WTC11 (cell line): ENCODE measurements around the gene CDKL2. TPM values are rescaled to one million over a fixed set of nuclear protein-coding genes. Genes with fewer than 3 reads are reported as not detected.
A peak's percentile ranks its signal among the peaks of the same experiment; 100 is the strongest.

ENCODE experiments used
- CDX4 ChIP-seq: fragments of 250-450 bp; sonication (Bioruptor Pico); IDR thresholded peaks from 2 replicates; pipeline ENCODE4 v1.9.0; 2021; ENCODE audit warnings: moderate library complexity, mild to moderate bottlenecking, inconsistent platforms, borderline replicate concordance
- E2F5 ChIP-seq: sonication (generic); formaldehyde crosslinking; IDR thresholded peaks from 2 replicates; pipeline ENCODE4 v1.8.1; 2022; ENCODE audit warnings: mild to moderate bottlenecking, moderate library complexity, missing genetic modification reagents
- ESRRA ChIP-seq: sonication (generic); formaldehyde crosslinking; IDR thresholded peaks from 2 replicates; pipeline ENCODE4 v1.8.1; 2022; ENCODE audit warnings: mild to moderate bottlenecking, missing genetic modification reagents, borderline replicate concordance
- FOXP1 ChIP-seq: sonication (generic); formaldehyde crosslinking; IDR thresholded peaks from 2 replicates; pipeline ENCODE4 v1.8.0; 2022; ENCODE audit warnings: missing genetic modification reagents, mild to moderate bottlenecking, moderate library complexity, borderline replicate concordance
- GABPB1 ChIP-seq: sonication (generic); formaldehyde crosslinking; IDR thresholded peaks from 2 replicates; pipeline ENCODE4 v1.8.1; 2023; ENCODE audit warnings: mild to moderate bottlenecking, missing genetic modification reagents
- MXD4 ChIP-seq: fragments of 250-450 bp; sonication (Bioruptor Pico); IDR thresholded peaks from 2 replicates; pipeline ENCODE4 v1.8.0; 2021; ENCODE audit warnings: mild to moderate bottlenecking, moderate library complexity, borderline replicate concordance
- MYBL2 ChIP-seq: sonication (generic); formaldehyde crosslinking; IDR thresholded peaks from 2 replicates; pipeline ENCODE4 v1.8.1; 2023; ENCODE audit warnings: mild to moderate bottlenecking, moderate library complexity, missing genetic modification reagents
- NR2C2 ChIP-seq: sonication (generic); formaldehyde crosslinking; IDR thresholded peaks from 2 replicates; pipeline ENCODE4 v1.8.0; 2022; ENCODE audit warnings: mild to moderate bottlenecking, missing genetic modification reagents
- OVOL2 ChIP-seq: fragments of 250-450 bp; sonication (Bioruptor Pico); IDR thresholded peaks from 2 replicates; pipeline ENCODE4 v1.9.0; 2021; ENCODE audit warnings: mild to moderate bottlenecking, borderline replicate concordance
- RORB ChIP-seq: fragments of 250-450 bp; sonication (Bioruptor Pico); IDR thresholded peaks from 2 replicates; pipeline ENCODE4 v1.9.0; 2021; ENCODE audit warnings: mild to moderate bottlenecking
- SMAD4 ChIP-seq: sonication (generic); formaldehyde crosslinking; IDR thresholded peaks from 2 replicates; pipeline ENCODE4 v1.8.0; 2022; ENCODE audit warnings: mild to moderate bottlenecking, missing genetic modification reagents
- STAT6 ChIP-seq: sonication (generic); formaldehyde crosslinking; conservative IDR thresholded peaks from 2 replicates; pipeline ENCODE4 v1.8.1; 2023; ENCODE audit warnings: mild to moderate bottlenecking, low read depth, missing genetic modification reagents, moderate library complexity
- ZNF138 ChIP-seq: sonication (generic); formaldehyde crosslinking; conservative IDR thresholded peaks from 2 replicates; pipeline ENCODE4 v1.8.1; 2022; ENCODE audit warnings: mild to moderate bottlenecking, moderate library complexity, missing genetic modification reagents
- ZNF219 ChIP-seq: sonication (generic); formaldehyde crosslinking; IDR thresholded peaks from 2 replicates; pipeline ENCODE4 v1.8.0; 2023; ENCODE audit warnings: missing genetic modification reagents, mild to moderate bottlenecking, borderline replicate concordance
- ZNF232 ChIP-seq: sonication (generic); formaldehyde crosslinking; IDR thresholded peaks from 2 replicates; pipeline ENCODE4 v1.8.0; 2022; ENCODE audit warnings: mild to moderate bottlenecking, missing genetic modification reagents
- ZNF671 ChIP-seq: fragments of 250-450 bp; sonication (Bioruptor Pico); IDR thresholded peaks from 2 replicates; pipeline ENCODE4 v1.8.0; 2021; ENCODE audit warnings: mild to moderate bottlenecking
- total RNA-seq: library from RNA; stranded (reverse); gene quantifications from 3 replicates; pipeline ENCODE4 v1.2.3, GENCODE V29; 2021
- TF ChIP-seq, protein P1 (sequence below): fragments of 250-450 bp; sonication (Bioruptor Pico); IDR thresholded peaks from 2 replicates; pipeline ENCODE4 v1.9.0; 2021; ENCODE audit warnings: mild to moderate bottlenecking
- TF ChIP-seq, protein P2 (sequence below): fragments of 250-450 bp; sonication (Bioruptor Pico); IDR thresholded peaks from 2 replicates; pipeline ENCODE4 v1.9.0; 2021; ENCODE audit warnings: mild to moderate bottlenecking
- TF ChIP-seq, protein P3 (sequence below): sonication (generic); formaldehyde crosslinking; IDR thresholded peaks from 2 replicates; pipeline ENCODE4 v1.8.1; 2023; ENCODE audit warnings: mild to moderate bottlenecking, missing genetic modification reagents, moderate library complexity
- TF ChIP-seq, protein P4 (sequence below): sonication (generic); formaldehyde crosslinking; IDR thresholded peaks from 2 replicates; pipeline ENCODE4 v1.8.0; 2022; ENCODE audit warnings: missing genetic modification reagents
- TF ChIP-seq, protein P5 (sequence below): fragments of 200-600 bp; IDR thresholded peaks from 2 replicates; pipeline ENCODE4 v1.8.0; 2022; ENCODE audit warnings: antibody characterized with exemption
- TF ChIP-seq, protein P6 (sequence below): fragments of 250-450 bp; sonication (Bioruptor Pico); IDR thresholded peaks from 2 replicates; pipeline ENCODE4 v2.1.2; 2022; ENCODE audit warnings: mild to moderate bottlenecking, moderate library complexity

CDKL2 gene
- total RNA-seq, 1 experiment from 2014 or later: 1.7 TPM

- TF ChIP-seq E2F5 (CRISPR knock-in tag) (peak; percentile 85), MYBL2 (peak; percentile 82; the same call in 1 of the 2 replicates), MXD4 (CRISPR knock-in tag) (no peak), FOXP1 (CRISPR knock-in tag) (peak; percentile 91), ZNF219 (no peak), GABPB1 (CRISPR knock-in tag) (peak; percentile 30; the same call in 1 of the 2 replicates), NR2C2 (CRISPR knock-in tag) (no peak), ZNF671 (no peak; the same call in 1 of the 2 replicates), ESRRA (CRISPR knock-in tag) (no peak), ZNF232 (CRISPR knock-in tag) (0 out of 2 replicates have a peak, but pooled peaks have one; percentile 44), CDX4 (CRISPR knock-in tag) (no peak), SMAD4 (0 out of 2 replicates have a peak, but pooled peaks have one; percentile 13), STAT6 (CRISPR knock-in tag) (no peak; the same call in 1 of the 2 replicates), OVOL2 (no peak), ZNF138 (CRISPR knock-in tag) (no peak; the same call in 1 of the 2 replicates), RORB (CRISPR knock-in tag) (no peak)
- TF ChIP-seq, protein P1, sequence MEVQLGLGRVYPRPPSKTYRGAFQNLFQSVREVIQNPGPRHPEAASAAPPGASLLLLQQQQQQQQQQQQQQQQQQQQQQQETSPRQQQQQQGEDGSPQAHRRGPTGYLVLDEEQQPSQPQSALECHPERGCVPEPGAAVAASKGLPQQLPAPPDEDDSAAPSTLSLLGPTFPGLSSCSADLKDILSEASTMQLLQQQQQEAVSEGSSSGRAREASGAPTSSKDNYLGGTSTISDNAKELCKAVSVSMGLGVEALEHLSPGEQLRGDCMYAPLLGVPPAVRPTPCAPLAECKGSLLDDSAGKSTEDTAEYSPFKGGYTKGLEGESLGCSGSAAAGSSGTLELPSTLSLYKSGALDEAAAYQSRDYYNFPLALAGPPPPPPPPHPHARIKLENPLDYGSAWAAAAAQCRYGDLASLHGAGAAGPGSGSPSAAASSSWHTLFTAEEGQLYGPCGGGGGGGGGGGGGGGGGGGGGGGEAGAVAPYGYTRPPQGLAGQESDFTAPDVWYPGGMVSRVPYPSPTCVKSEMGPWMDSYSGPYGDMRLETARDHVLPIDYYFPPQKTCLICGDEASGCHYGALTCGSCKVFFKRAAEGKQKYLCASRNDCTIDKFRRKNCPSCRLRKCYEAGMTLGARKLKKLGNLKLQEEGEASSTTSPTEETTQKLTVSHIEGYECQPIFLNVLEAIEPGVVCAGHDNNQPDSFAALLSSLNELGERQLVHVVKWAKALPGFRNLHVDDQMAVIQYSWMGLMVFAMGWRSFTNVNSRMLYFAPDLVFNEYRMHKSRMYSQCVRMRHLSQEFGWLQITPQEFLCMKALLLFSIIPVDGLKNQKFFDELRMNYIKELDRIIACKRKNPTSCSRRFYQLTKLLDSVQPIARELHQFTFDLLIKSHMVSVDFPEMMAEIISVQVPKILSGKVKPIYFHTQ (CRISPR knock-in tag): peak; percentile 89
- TF ChIP-seq, protein P2, sequence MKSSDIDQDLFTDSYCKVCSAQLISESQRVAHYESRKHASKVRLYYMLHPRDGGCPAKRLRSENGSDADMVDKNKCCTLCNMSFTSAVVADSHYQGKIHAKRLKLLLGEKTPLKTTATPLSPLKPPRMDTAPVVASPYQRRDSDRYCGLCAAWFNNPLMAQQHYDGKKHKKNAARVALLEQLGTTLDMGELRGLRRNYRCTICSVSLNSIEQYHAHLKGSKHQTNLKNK (CRISPR knock-in tag): no peak
- TF ChIP-seq, protein P3, sequence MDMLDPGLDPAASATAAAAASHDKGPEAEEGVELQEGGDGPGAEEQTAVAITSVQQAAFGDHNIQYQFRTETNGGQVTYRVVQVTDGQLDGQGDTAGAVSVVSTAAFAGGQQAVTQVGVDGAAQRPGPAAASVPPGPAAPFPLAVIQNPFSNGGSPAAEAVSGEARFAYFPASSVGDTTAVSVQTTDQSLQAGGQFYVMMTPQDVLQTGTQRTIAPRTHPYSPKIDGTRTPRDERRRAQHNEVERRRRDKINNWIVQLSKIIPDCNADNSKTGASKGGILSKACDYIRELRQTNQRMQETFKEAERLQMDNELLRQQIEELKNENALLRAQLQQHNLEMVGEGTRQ (CRISPR knock-in tag): no peak
- TF ChIP-seq, protein P4, sequence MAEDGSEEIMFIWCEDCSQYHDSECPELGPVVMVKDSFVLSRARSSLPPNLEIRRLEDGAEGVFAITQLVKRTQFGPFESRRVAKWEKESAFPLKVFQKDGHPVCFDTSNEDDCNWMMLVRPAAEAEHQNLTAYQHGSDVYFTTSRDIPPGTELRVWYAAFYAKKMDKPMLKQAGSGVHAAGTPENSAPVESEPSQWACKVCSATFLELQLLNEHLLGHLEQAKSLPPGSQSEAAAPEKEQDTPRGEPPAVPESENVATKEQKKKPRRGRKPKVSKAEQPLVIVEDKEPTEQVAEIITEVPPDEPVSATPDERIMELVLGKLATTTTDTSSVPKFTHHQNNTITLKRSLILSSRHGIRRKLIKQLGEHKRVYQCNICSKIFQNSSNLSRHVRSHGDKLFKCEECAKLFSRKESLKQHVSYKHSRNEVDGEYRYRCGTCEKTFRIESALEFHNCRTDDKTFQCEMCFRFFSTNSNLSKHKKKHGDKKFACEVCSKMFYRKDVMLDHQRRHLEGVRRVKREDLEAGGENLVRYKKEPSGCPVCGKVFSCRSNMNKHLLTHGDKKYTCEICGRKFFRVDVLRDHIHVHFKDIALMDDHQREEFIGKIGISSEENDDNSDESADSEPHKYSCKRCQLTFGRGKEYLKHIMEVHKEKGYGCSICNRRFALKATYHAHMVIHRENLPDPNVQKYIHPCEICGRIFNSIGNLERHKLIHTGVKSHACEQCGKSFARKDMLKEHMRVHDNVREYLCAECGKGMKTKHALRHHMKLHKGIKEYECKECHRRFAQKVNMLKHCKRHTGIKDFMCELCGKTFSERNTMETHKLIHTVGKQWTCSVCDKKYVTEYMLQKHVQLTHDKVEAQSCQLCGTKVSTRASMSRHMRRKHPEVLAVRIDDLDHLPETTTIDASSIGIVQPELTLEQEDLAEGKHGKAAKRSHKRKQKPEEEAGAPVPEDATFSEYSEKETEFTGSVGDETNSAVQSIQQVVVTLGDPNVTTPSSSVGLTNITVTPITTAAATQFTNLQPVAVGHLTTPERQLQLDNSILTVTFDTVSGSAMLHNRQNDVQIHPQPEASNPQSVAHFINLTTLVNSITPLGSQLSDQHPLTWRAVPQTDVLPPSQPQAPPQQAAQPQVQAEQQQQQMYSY (CRISPR knock-in tag): peak; percentile 48; the same call in 1 of the 2 replicates
- TF ChIP-seq, protein P5, sequence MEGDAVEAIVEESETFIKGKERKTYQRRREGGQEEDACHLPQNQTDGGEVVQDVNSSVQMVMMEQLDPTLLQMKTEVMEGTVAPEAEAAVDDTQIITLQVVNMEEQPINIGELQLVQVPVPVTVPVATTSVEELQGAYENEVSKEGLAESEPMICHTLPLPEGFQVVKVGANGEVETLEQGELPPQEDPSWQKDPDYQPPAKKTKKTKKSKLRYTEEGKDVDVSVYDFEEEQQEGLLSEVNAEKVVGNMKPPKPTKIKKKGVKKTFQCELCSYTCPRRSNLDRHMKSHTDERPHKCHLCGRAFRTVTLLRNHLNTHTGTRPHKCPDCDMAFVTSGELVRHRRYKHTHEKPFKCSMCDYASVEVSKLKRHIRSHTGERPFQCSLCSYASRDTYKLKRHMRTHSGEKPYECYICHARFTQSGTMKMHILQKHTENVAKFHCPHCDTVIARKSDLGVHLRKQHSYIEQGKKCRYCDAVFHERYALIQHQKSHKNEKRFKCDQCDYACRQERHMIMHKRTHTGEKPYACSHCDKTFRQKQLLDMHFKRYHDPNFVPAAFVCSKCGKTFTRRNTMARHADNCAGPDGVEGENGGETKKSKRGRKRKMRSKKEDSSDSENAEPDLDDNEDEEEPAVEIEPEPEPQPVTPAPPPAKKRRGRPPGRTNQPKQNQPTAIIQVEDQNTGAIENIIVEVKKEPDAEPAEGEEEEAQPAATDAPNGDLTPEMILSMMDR: no peak
- TF ChIP-seq, protein P6, sequence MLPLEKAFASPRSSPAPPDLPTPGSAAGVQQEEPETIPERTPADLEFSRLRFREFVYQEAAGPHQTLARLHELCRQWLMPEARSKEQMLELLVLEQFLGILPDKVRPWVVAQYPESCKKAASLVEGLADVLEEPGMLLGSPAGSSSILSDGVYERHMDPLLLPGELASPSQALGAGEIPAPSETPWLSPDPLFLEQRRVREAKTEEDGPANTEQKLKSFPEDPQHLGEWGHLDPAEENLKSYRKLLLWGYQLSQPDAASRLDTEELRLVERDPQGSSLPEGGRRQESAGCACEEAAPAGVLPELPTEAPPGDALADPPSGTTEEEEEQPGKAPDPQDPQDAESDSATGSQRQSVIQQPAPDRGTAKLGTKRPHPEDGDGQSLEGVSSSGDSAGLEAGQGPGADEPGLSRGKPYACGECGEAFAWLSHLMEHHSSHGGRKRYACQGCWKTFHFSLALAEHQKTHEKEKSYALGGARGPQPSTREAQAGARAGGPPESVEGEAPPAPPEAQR (CRISPR knock-in tag): no peak
These were observed 43.0 kb upstream of the CDKL2 start, which contains the start of gene G3BP2 (continued) for GRCh38 chr4:75673027-75673958.
